Right lobe of liver (tissue), 4 donors: ENCODE measurements around the gene DDX3X.

Experiments
- CTCF ChIP-seq, 4 donors: fragments of 200-600 bp in 3 of 4; fragments of 450-650 bp in 1 of 4; IDR thresholded peaks; one replicate each; pipeline versions ENCODE4 v1.5.1 to v1.8.0; 2016 to 2022; ENCODE audit warnings: antibody characterized with exemption in 4 of 4, mild to moderate bottlenecking in 2 of 4
- POLR2A ChIP-seq: fragments of 450-650 bp; IDR thresholded peaks from one replicate; pipeline ENCODE4 v1.6.1; 2017; ENCODE audit warnings: antibody characterized with exemption, mild to moderate bottlenecking
- donor health status: DM: no; HTN: no; CAD: no.
- donor health status: DM: no; HTN: no; CAD: no.
- donor health status: DM: no; HTN: yes; CAD: no.

GRCh38 chrX:41332005-41332404 lies 2.0 kb upstream of the DDX3X start:
- TF ChIP-seq POLR2A (no peak), CTCF (IDR thresholded peaks at IDR 0.05) (no peak)
